Measurements from ENCODE around the gene CDHR2.

- TF ChIP-seq POLR2A (IDR thresholded peaks at IDR 0.05): no peak
- TF ChIP-seq CTCF (IDR thresholded peaks at IDR 0.05): no peak
These were observed 41.0 kb downstream of the CDHR2 start for GRCh38 chr5:176590035-176590717.

All from stomach (tissue), 4 donors.